Dedifferentiated amniotic fluid mesenchymal stem cell (primary cell): ENCODE results near the gene PRKAR2B.
"Not testable (repeated sequence)": the region's sequence is repeated elsewhere in the genome, so short reads cannot be mapped to it uniquely, and the experiment has no call there.

Experiments used
- DNase-seq: peaks from one replicate; pipeline ENCODE4 v3.0.0-alpha.2; 2016; ENCODE audit errors: extremely low spot score

Gene PRKAR2B

GRCh38 chr7:107119376-107120105 is 75.0 kb downstream of the PRKAR2B start:
- no peak for DNase-seq

GRCh38 chr7:107122486-107122911 is 78.0 kb downstream of the PRKAR2B start:
- peak; percentile 22 for DNase-seq

- DNase-seq, result no peak
These were observed 78.9 kb downstream of the PRKAR2B start for GRCh38 chr7:107123392-107123791.

- no peak for DNase-seq
These were observed 81.0 kb downstream of the PRKAR2B start for GRCh38 chr7:107125475-107125874.

GRCh38 chr7:107128217-107128616 is 83.7 kb downstream of the PRKAR2B start:
- no peak for DNase-seq

- no peak for DNase-seq
These were observed 84.2 kb downstream of the PRKAR2B start for GRCh38 chr7:107128748-107129147.

- no peak for DNase-seq
These were observed 86.1 kb downstream of the PRKAR2B start for GRCh38 chr7:107130487-107131220.

GRCh38 chr7:107133396-107133795 is 88.9 kb downstream of the PRKAR2B start:
- DNase-seq, result no peak

GRCh38 chr7:107138696-107139420 is 94.4 kb downstream of the PRKAR2B start:
- DNase-seq, result no peak

GRCh38 chr7:107143875-107144274 is 99.4 kb downstream of the PRKAR2B start:
- not testable (repeated sequence) for DNase-seq

- no peak for DNase-seq
These were observed 100.7 kb downstream of the PRKAR2B start for GRCh38 chr7:107145067-107145838.

- DNase-seq, result peak; percentile 33
These were observed 103.2 kb downstream of the PRKAR2B start for GRCh38 chr7:107147464-107148393.

GRCh38 chr7:107148721-107149120 is 104.2 kb downstream of the PRKAR2B start:
- no peak for DNase-seq

GRCh38 chr7:107149863-107150262 is 105.4 kb downstream of the PRKAR2B start:
- no peak for DNase-seq

GRCh38 chr7:107150375-107151073 is 106.0 kb downstream of the PRKAR2B start:
- peak; percentile 85 for DNase-seq

GRCh38 chr7:107151538-107151937 is 107.0 kb downstream of the PRKAR2B start:
- DNase-seq, result no peak

- no peak for DNase-seq
These were observed 107.5 kb downstream of the PRKAR2B start for GRCh38 chr7:107152011-107152410.

GRCh38 chr7:107154826-107155225 is 110.3 kb downstream of the PRKAR2B start:
- DNase-seq, result no peak

- not testable (repeated sequence) for DNase-seq
These were observed 111.2 kb downstream of the PRKAR2B start for GRCh38 chr7:107155726-107156125.

GRCh38 chr7:107157091-107157490 is 112.6 kb downstream of the PRKAR2B start:
- DNase-seq, result no peak
